GM10248 (cell line): Measurements from ENCODE around the gene TDRD10.

ENCODE experiments used
- CTCF ChIA-PET: fragments of 300-600 bp; sonication (Branson Sonifier 250); formaldehyde crosslinking; extraction: SDS; loops from one replicate; lab custom pipeline; 2021; ENCODE audit warnings: antibody characterized with exemption; lab: Yijun Ruan, JAX
- POLR2A ChIA-PET: fragments of 350-650 bp; sonication (Branson Sonifier 250); formaldehyde crosslinking; extraction: SDS; loops from one replicate; lab custom pipeline; 2020; ENCODE audit warnings: antibody characterized with exemption; lab: Yijun Ruan, JAX
- DNase-seq: peaks from one replicate; pipeline ENCODE4 v3.0.0; 2012; ENCODE audit errors: extremely low spot score
- CTCF ChIP-seq: IDR thresholded peaks from 2 replicates; pipeline ENCODE4 v1.5.1; 2012; ENCODE audit warnings: mild to moderate bottlenecking, low read depth; ENCODE audit errors: extremely low read depth, missing control alignments, control extremely low read depth

The TDRD10 gene

GRCh38 chr1:154502066-154502743, at the start of gene TDRD10, which contains the start of gene SHE:
TSS of gene TDRD10 (plus strand) at chr1:154502219. CDS start at chr1:154506904, 4,685 bp downstream.
TSS of gene SHE (minus strand) at chr1:154502412. CDS start at chr1:154502026, 386 bp downstream.
- peak; percentile 45 for DNase-seq
- ChIA-PET CTCF (interaction anchor here (2.8 to 2.9 kb wide), 2 partner anchors 22 to 44 kb away, joined by 11 to 17 read pairs; no protein-coding TSS in a partner anchor), POLR2A (no interaction called here)
- no peak for TF ChIP-seq CTCF

GRCh38 chr1:154453161-154453560, 48.9 kb upstream of the TDRD10 start:
- ChIA-PET CTCF (interaction anchor here (1.0 to 1.6 kb wide), 4 partner anchors 10 to 93 kb away, joined by 3 to 7 read pairs (median 3); no protein-coding TSS in a partner anchor), POLR2A (no interaction called here)
- no peak for DNase-seq
- no peak for TF ChIP-seq CTCF

GRCh38 chr1:154453574-154454352, 48.3 kb upstream of the TDRD10 start:
- ChIA-PET CTCF (interaction anchor here (0.9 to 1.6 kb wide), 9 partner anchors 9 to 118 kb away, joined by 3 to 7 read pairs (median 3); no protein-coding TSS in a partner anchor), POLR2A (no interaction called here)
- DNase-seq, result no peak
- no peak for TF ChIP-seq CTCF

- POLR2A ChIA-PET, result no interaction called here
- DNase-seq, result no peak
- TF ChIP-seq CTCF, result no peak
- CTCF ChIA-PET, result interaction anchor here (0.9 to 1.8 kb wide), 9 partner anchors 9 to 129 kb away, joined by 3 to 7 read pairs (median 3); partner anchors contain the start of gene ATP8B2
Observed at GRCh38 chr1:154454386-154455120, 47.5 kb upstream of the TDRD10 start.

GRCh38 chr1:154456631-154457030, 45.4 kb upstream of the TDRD10 start:
- no peak for DNase-seq
- ChIA-PET POLR2A (no interaction called here), CTCF (interaction anchor here (1.8 kb wide), 1 partner anchor 15 kb away, joined by 4 read pairs; no protein-coding TSS in a partner anchor)
- no peak for TF ChIP-seq CTCF

GRCh38 chr1:154459080-154459479, 42.9 kb upstream of the TDRD10 start:
- no peak for TF ChIP-seq CTCF
- POLR2A ChIA-PET, result no interaction called here
- no peak for DNase-seq
- CTCF ChIA-PET, result interaction anchor here (1.1 to 2.2 kb wide), 3 partner anchors 17 to 133 kb away, joined by 3 to 6 read pairs (median 3); no protein-coding TSS in a partner anchor
